HepG2 (cell line): ENCODE results near the gene PAXX. TPM values are rescaled to one million over a fixed set of nuclear protein-coding genes. Genes with fewer than 3 reads are reported as not detected.

Source experiments
- ATAC-seq: fragments of 200-7000 bp; cut with Tn5 transposase; 3 replicates; pipeline ENCODE4 v1.9.1; 2020; ENCODE audit warnings: mild to moderate bottlenecking, moderate library complexity
- BruUV-seq: library from RNA; stranded (reverse); fragments of 400-500 nt; replicated peaks from 2 replicates; lab custom pipeline; 2021; lab: Mats Ljungman, UMichigan
- CTCF ChIA-PET: fragments of 300-600 bp; formaldehyde crosslinking; extraction: SDS; loops from one replicate; lab custom pipeline; 2021; ENCODE audit warnings: low total read pairs, inconsistent platforms, low intra/inter-chr PET ratio; lab: Yijun Ruan, JAX
- POLR2A ChIA-PET: fragments of 350-600 bp; sonication (Branson Sonifier 250); formaldehyde crosslinking; loops from one replicate; lab custom pipeline; 2020; ENCODE audit warnings: antibody characterized with exemption, inconsistent platforms; lab: Yijun Ruan, JAX
- DNase-seq: peaks from one replicate; pipeline ENCODE4 v3.0.0-alpha.2; 2015; ENCODE audit warnings: low spot score
- FAIRE-seq: peaks from 3 replicates; lab custom pipeline; 2011; peaks lifted over from hg19 to GRCh38; lab: Jason Lieb, UNC
- H2AFZ ChIP-seq: one replicate; pipeline ENCODE4 v1.6.1; 2011; ENCODE audit warnings: low read length, inconsistent platforms
- H3K27ac ChIP-seq: fragments of 300-600 bp; 3 replicates; pipeline ENCODE4 v1.8.0; 2011; ENCODE audit warnings: mixed run types, mild to moderate bottlenecking, mixed read lengths, low read length, inconsistent platforms; ENCODE audit not compliant: insufficient read depth; ENCODE audit errors: extremely low read length
- H3K27me3 ChIP-seq, 2 experiments: fragments of 200-600 bp in 1 of 2; 2 replicates in 1 of 2; 3 replicates in 1 of 2; pipeline versions ENCODE4 v1.6.0 to v1.8.0; 2011; ENCODE audit warnings: low read length in 2 of 2, mild to moderate bottlenecking in 2 of 2, moderate library complexity in 2 of 2, inconsistent platforms in 1 of 2; ENCODE audit not compliant: insufficient read depth in 2 of 2, control insufficient read depth in 1 of 2
- H3K36me3 ChIP-seq, 2 experiments: fragments of 200-600 bp in 1 of 2; replicated peaks in 1 of 2; 2 replicates in 1 of 2; 3 replicates in 1 of 2; pipeline versions ENCODE4 v1.5.1 to v1.8.0; 2011; ENCODE audit warnings: low read length in 2 of 2, inconsistent platforms in 1 of 2; ENCODE audit not compliant: insufficient read depth in 2 of 2, control insufficient read depth in 1 of 2
- H3K4me1 ChIP-seq: 2 replicates; pipeline ENCODE4 v1.5.1; 2012; ENCODE audit warnings: low read length, inconsistent platforms; ENCODE audit not compliant: insufficient read depth
- H3K4me2 ChIP-seq: 2 replicates; pipeline ENCODE4 v1.6.0; 2011; ENCODE audit warnings: low read depth, low read length, inconsistent platforms
- H3K4me3 ChIP-seq, 3 experiments: fragments of 200-600 bp in 1 of 3; sonication (generic), shearing (Covaris generic) in 1 of 3; replicated peaks in 1 of 3; 2 replicates each; pipeline ENCODE4 v1.5.1; 2011 to 2016; ENCODE audit warnings: low read length in 3 of 3, inconsistent platforms in 2 of 3, low read depth in 2 of 3, mild to moderate bottlenecking in 2 of 3, control low read depth in 1 of 3, mixed read lengths in 1 of 3; ENCODE audit not compliant: insufficient read depth in 1 of 3
- H3K79me2 ChIP-seq: one replicate; pipeline ENCODE4 v1.6.1; 2011; ENCODE audit warnings: low read length, inconsistent platforms; ENCODE audit not compliant: insufficient read depth
- H3K9ac ChIP-seq: 2 replicates; pipeline ENCODE4 v1.6.0; 2011; ENCODE audit warnings: mild to moderate bottlenecking, low read depth, low read length, inconsistent platforms; ENCODE audit not compliant: insufficient read depth
- H3K9me3 ChIP-seq: 2 replicates; pipeline ENCODE4 v1.5.1; 2012; ENCODE audit warnings: mild to moderate bottlenecking, low read length
- H4K20me1 ChIP-seq: 2 replicates; pipeline ENCODE4 v1.6.0; 2011; ENCODE audit warnings: inconsistent platforms, mild to moderate bottlenecking, low read length, moderate library complexity; ENCODE audit not compliant: insufficient read depth
- ZBTB49 ChIP-seq: sonication (generic); formaldehyde crosslinking; IDR thresholded peaks from 2 replicates; pipeline ENCODE4 v1.4.0; 2020; ENCODE audit warnings: missing genetic modification reagents, borderline replicate concordance
- WGBS: methylation state at CpG from one replicate; pipeline ENCODE4 v1.1.6; 2017; ENCODE audit warnings: low lambda C conversion rate; 5-methylcytosine and 5-hydroxymethylcytosine counted together
- in situ Hi-C: cut with HindIII; loops from 2 replicates; pipeline ENCODE4 v1.10.0; 2017; ENCODE audit warnings: low pct_unique_long_range_greater_than_20kb; ENCODE audit not compliant: extremely low pct_ligation_motif_present
- intact Hi-C: fragments of 100-400 bp; cut with micrococcal nuclease; formaldehyde crosslinking; loops from one replicate; pipeline ENCODE4 v1.10.0; 2022; ENCODE audit not compliant: unreplicated experiment
- polyA plus RNA-seq, 8 experiments: library from polyadenylated mRNA; depleted of rRNA in 3 of 8; stranded (reverse) in 7 of 8; unstranded in 1 of 8; fragments of >200 nt; fragmentation: Illumina TruSeq in 4 of 8; extraction: Trizol in 4 of 8; gene quantifications; 2 replicates each; pipeline versions ENCODE4 v1.2.1 to v1.2.3, GENCODE V29; 2011 to 2016; ENCODE audit warnings: low read depth in 4 of 8, missing spikeins in 1 of 8, mixed read lengths in 1 of 8; ENCODE audit not compliant: insufficient read depth in 1 of 8
- total RNA-seq, 5 experiments: library from RNA; depleted of rRNA; stranded (reverse); fragments of >200 nt; fragmentation: Illumina TruSeq; extraction: Trizol; gene quantifications; 2 replicates each; pipeline ENCODE4 v1.2.3, GENCODE V29; 2016; ENCODE audit warnings: low read depth in 1 of 5
- TF ChIP-seq, protein P1 (sequence below): sonication (generic); formaldehyde crosslinking; IDR thresholded peaks from 2 replicates; pipeline ENCODE4 v1.4.0; 2020; ENCODE audit warnings: missing genetic modification reagents

PAXX gene
- total and polyA plus RNA-seq, 2 of the 13 experiments (the other 11 are each of a cell fraction or from before 2014, with no cell fraction given) = 14.0 to 31.9 TPM

- Histone ChIP-seq H3K4me1 (peaks cover 22% of the 10 kb centered on the region), H3K4me3 (no peak overlapping the region), H3K9ac (no peak overlapping the region), H3K27me3 (peaks cover 3 to 23% of the 10 kb centered on the region in 2 experiments; a peak in 4 of 5 replicates), H4K20me1 (peaks cover 3% of the 10 kb centered on the region; the same call in 1 of the 2 replicates), H3K79me2 (no peaks in the 10 kb centered on the region), H2AFZ (no peak overlapping the region), H3K36me3 (no peaks in the 10 kb centered on the region), H3K4me2 (no peak overlapping the region), H3K27ac (no peak overlapping the region), H3K9me3 (no peaks in the 10 kb centered on the region)
- intact Hi-C loops (no loop called here), in situ Hi-C loops (loop anchor here (10.0 kb wide), 1 partner anchor 266 kb away; no protein-coding TSS in a partner anchor)
- CTCF ChIA-PET = no interaction called here
- no peak for TF ChIP-seq ZBTB49 (CRISPR knock-in tag)
- TF ChIP-seq, protein P1, sequence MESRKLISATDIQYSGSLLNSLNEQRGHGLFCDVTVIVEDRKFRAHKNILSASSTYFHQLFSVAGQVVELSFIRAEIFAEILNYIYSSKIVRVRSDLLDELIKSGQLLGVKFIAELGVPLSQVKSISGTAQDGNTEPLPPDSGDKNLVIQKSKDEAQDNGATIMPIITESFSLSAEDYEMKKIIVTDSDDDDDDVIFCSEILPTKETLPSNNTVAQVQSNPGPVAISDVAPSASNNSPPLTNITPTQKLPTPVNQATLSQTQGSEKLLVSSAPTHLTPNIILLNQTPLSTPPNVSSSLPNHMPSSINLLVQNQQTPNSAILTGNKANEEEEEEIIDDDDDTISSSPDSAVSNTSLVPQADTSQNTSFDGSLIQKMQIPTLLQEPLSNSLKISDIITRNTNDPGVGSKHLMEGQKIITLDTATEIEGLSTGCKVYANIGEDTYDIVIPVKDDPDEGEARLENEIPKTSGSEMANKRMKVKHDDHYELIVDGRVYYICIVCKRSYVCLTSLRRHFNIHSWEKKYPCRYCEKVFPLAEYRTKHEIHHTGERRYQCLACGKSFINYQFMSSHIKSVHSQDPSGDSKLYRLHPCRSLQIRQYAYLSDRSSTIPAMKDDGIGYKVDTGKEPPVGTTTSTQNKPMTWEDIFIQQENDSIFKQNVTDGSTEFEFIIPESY = peak; percentile 69; the same call in 1 of the 2 replicates
- FAIRE-seq = no peak
- no peak for DNase-seq
- POLR2A ChIA-PET = no interaction called here
- 68% methylated on average over 10 of the region's 16 CpGs for WGBS
- BruUV-seq = no TSS peak
- no peak for ATAC-seq
Measured at GRCh38 chr9:137041124-137041523, 48.9 kb downstream of the PAXX start.
